GM23338 (cell line): ENCODE data around the gene CAMTA1.

Experiments used
- CTCF ChIP-seq, 2 experiments: fragments of 200-600 bp in 1 of 2; sonication (generic) in 1 of 2; conservative IDR thresholded peaks; 2 replicates each; pipeline versions ENCODE4 v1.5.1 to v1.6.1; 2016 to 2017; ENCODE audit warnings: antibody characterized with exemption in 2 of 2, low read depth in 2 of 2, mild to moderate bottlenecking in 2 of 2, moderate library complexity in 1 of 2
- EZH2 ChIP-seq: fragments of 200-600 bp; sonication (generic); IDR thresholded peaks from one replicate; pipeline ENCODE4 v1.8.0; 2017; ENCODE audit warnings: antibody characterized with exemption, mild to moderate bottlenecking, low read depth; ENCODE audit not compliant: unreplicated experiment

DNA sequence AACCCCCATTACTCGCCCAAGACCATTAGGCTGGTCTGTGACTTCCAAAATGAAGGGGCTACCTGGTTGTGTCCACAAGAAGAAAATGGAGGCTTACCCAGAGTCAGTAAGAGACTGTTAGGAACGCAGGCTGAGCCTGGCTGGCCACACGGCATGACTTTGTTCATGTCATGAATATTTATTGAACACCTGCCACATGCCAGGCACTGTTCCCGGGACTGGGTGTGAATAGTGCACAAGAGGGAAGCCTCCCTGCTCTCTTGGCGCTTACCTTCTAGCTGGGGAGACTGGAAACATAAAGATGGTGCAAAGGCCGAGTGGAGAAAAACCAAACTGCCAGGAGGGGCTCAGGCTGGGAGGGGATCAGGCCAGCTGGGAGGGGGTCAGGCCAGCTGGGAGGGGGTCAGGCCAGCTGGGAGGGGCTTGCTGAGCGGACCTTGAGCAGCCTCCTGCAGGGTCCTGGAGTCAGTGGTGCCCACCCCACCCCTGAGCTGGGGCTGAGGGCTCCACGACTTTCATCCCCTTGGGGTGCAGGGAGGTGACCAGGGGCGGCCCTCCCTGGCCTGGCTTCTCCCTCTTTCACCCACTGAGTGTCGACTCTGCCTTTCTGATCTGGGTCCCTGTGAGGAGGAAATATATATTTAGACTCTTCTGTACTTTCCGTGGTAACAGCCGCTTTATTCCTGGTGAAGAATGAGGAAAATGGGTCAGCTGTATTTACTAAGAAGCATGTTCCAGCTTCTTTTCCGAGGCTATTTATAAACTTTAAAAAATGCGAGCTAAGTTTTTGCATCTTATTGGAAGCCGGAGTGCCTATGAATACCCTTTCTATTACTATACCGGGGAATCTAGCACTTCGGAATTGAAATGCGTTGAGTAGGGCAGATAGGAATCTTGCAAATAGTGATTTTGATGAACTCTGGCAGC, 139.0 kb downstream of the CAMTA1 start:
- TF ChIP-seq CTCF (conservative IDR thresholded peaks at IDR 0.05; ENCODE audit: low read depth in 2 of 2) (no peak), EZH2 (no peak)
